Tibial nerve (tissue), 4 donors: ENCODE results near the gene ACADS.

Source experiments
- CTCF ChIP-seq, 5 experiments: fragments of 200-600 bp in 3 of 5; fragments of 450-650 bp in 2 of 5; sonication (generic) in 3 of 5; IDR thresholded peaks; one replicate each; pipeline ENCODE4 v1.5.1; 2016 to 2019; ENCODE audit warnings: antibody characterized with exemption in 5 of 5, mild to moderate bottlenecking in 3 of 5, moderate library complexity in 2 of 5
- EP300 ChIP-seq, 2 donors: sonication (generic); formaldehyde crosslinking; IDR thresholded peaks; one replicate each; pipeline ENCODE4 v1.6.1; 2017; ENCODE audit warnings: antibody characterized with exemption in 2 of 2, mild to moderate bottlenecking in 1 of 2
- POLR2A ChIP-seq, 2 donors: fragments of 450-650 bp; IDR thresholded peaks; one replicate each; pipeline ENCODE4 v1.6.1; 2017; ENCODE audit warnings: antibody characterized with exemption in 2 of 2, mild to moderate bottlenecking in 2 of 2, moderate library complexity in 2 of 2

GRCh38 chr12:120784804-120785203 lies 59.2 kb downstream of the ACADS start:
- TF ChIP-seq CTCF (IDR thresholded peaks at IDR 0.05) (no peak), POLR2A (IDR thresholded peaks at IDR 0.05) (no peak), EP300 (IDR thresholded peaks at IDR 0.05) (no peak)
